BJ (cell line): ENCODE measurements around the gene CRMP1. TPM values are rescaled to one million over a fixed set of nuclear protein-coding genes. Genes with fewer than 3 reads are reported as not detected.

Experiments
- CTCF ChIA-PET: fragments of 350-600 bp; formaldehyde crosslinking; extraction: SDS; loops from one replicate; lab custom pipeline; 2021; ENCODE audit warnings: antibody characterized with exemption, inconsistent platforms; lab: Yijun Ruan, JAX
- POLR2A ChIA-PET: fragments of 300-600 bp; sonication (Branson Sonifier 250); formaldehyde crosslinking; extraction: SDS; loops from one replicate; lab custom pipeline; 2021; ENCODE audit warnings: antibody characterized with exemption; lab: Charles Lee
- DNase-seq: peaks from one replicate; pipeline ENCODE4 v3.0.0-alpha.2; 2011; ENCODE audit warnings: low read depth
- H3K27me3 ChIP-seq: 2 replicates; pipeline ENCODE4 v1.6.0; 2011; ENCODE audit warnings: low read length; ENCODE audit not compliant: control insufficient read depth, insufficient read depth
- H3K36me3 ChIP-seq: 2 replicates; pipeline ENCODE4 v1.5.1; 2011; ENCODE audit warnings: low read length; ENCODE audit not compliant: control insufficient read depth, insufficient read depth
- H3K4me3 ChIP-seq: 2 replicates; pipeline ENCODE4 v1.5.1; 2011; ENCODE audit warnings: low read depth, mild to moderate bottlenecking, control low read depth, low read length
- polyA plus RNA-seq: library from polyadenylated mRNA; depleted of rRNA; stranded (reverse); fragments of >200 nt; gene quantifications from 2 replicates; pipeline ENCODE4 v1.2.3, GENCODE V29; 2011
- TF ChIP-seq, protein P1 (sequence below): IDR thresholded peaks from 2 replicates; pipeline ENCODE4 v1.5.1; 2011; ENCODE audit warnings: low read depth, mild to moderate bottlenecking, control low read depth, inconsistent platforms, low read length, moderate library complexity; ENCODE audit not compliant: insufficient read depth

The CRMP1 gene
- polyA plus RNA-seq, 1 experiment: 0.09 TPM

DNA sequence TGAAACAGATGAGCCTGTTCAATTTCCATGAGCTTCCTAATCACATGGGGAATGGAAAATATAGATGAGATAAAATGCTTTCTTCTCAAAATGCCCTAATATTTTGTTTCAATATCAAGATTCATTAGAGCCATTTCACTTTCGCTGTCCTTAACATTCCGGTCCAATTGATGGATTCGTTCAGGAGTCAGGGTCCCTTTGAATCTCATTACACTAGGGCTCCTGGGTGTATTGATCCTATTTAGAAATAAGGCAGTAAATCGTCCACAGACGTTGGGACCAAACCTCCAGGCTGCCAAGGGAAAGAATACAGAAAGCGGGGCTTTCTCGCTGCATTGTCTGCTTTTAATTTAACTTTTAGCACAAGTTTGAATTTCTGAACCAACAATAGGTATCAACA, 20.6 kb upstream of the CRMP1 start:
- DNase-seq: no peak
- TF ChIP-seq, protein P1, sequence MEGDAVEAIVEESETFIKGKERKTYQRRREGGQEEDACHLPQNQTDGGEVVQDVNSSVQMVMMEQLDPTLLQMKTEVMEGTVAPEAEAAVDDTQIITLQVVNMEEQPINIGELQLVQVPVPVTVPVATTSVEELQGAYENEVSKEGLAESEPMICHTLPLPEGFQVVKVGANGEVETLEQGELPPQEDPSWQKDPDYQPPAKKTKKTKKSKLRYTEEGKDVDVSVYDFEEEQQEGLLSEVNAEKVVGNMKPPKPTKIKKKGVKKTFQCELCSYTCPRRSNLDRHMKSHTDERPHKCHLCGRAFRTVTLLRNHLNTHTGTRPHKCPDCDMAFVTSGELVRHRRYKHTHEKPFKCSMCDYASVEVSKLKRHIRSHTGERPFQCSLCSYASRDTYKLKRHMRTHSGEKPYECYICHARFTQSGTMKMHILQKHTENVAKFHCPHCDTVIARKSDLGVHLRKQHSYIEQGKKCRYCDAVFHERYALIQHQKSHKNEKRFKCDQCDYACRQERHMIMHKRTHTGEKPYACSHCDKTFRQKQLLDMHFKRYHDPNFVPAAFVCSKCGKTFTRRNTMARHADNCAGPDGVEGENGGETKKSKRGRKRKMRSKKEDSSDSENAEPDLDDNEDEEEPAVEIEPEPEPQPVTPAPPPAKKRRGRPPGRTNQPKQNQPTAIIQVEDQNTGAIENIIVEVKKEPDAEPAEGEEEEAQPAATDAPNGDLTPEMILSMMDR: no peak
- ChIA-PET POLR2A (no interaction called here), CTCF (interaction anchor here (0.7 kb wide), 2 partner anchors 15 to 63 kb away, joined by 3 read pairs; no protein-coding TSS in a partner anchor)
- Histone ChIP-seq H3K4me3 (no peak overlapping the region), H3K36me3 (no peaks in the 10 kb centered on the region), H3K27me3 (no peaks in the 10 kb centered on the region)

DNA sequence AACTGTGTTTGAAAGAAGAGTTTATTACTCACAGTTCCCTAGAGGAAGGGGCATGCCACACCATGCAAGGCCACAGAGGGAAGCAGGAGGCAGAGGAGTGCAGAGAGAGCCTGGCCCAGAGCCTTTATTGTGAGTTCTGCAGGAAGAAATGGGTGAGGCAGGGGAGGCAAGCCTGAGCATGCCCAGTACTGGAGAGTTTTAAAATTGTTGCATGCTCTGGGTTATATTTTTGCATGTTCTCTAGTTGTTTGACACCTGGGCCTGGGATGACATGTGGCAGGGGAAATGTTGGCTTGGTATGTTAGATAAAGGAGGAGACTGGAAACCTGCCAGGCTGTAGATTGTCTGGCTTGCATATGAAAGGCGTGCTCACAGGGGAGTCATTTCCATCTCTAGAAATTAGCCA, 19.7 kb upstream of the CRMP1 start:
- no peaks in the 10 kb centered on the region for H3K36me3 ChIP-seq
- no peaks in the 10 kb centered on the region for H3K27me3 ChIP-seq
- CTCF ChIA-PET: interaction anchor here (0.7 kb wide), 1 partner anchor 15 kb away, joined by 3 read pairs; no protein-coding TSS in a partner anchor
- TF ChIP-seq, protein P1: no peak
- no peak overlapping the region for H3K4me3 ChIP-seq
- no peak for DNase-seq
- POLR2A ChIA-PET: no interaction called here

- ChIA-PET CTCF (no interaction called here), POLR2A (no interaction called here)
- H3K4me3 ChIP-seq: no peak overlapping the region
- no peaks in the 10 kb centered on the region for H3K27me3 ChIP-seq
- TF ChIP-seq, protein P1: no peak
- DNase-seq: no peak
- H3K36me3 ChIP-seq: no peaks in the 10 kb centered on the region
These were observed 16.1 kb upstream of the CRMP1 start for GRCh38 chr4:5908876-5909427.

GRCh38 chr4:5906191-5906590, 13.3 kb upstream of the CRMP1 start:
- H3K27me3 ChIP-seq: no peaks in the 10 kb centered on the region
- no peak overlapping the region for H3K4me3 ChIP-seq
- ChIA-PET POLR2A (no interaction called here), CTCF (no interaction called here)
- TF ChIP-seq, protein P1: no peak
- no peak for DNase-seq
- H3K36me3 ChIP-seq: no peaks in the 10 kb centered on the region

GRCh38 chr4:5905714-5906113, 12.8 kb upstream of the CRMP1 start:
- ChIA-PET CTCF (no interaction called here), POLR2A (no interaction called here)
- TF ChIP-seq, protein P1: no peak
- no peak overlapping the region for H3K4me3 ChIP-seq
- DNase-seq: no peak
- no peaks in the 10 kb centered on the region for H3K36me3 ChIP-seq
- H3K27me3 ChIP-seq: no peaks in the 10 kb centered on the region
